NCI-H2107 (cell line): ENCODE results near the gene KRTAP9-6.
"Not testable (repeated sequence)": the region's sequence is repeated elsewhere in the genome, so short reads cannot be mapped to it uniquely, and the experiment has no call there.

ENCODE experiments used
- DNase-seq: peaks from one replicate; lab custom pipeline; 2025; lab: John Stamatoyannopoulos, UW

KRTAP9-6 gene, protein sequence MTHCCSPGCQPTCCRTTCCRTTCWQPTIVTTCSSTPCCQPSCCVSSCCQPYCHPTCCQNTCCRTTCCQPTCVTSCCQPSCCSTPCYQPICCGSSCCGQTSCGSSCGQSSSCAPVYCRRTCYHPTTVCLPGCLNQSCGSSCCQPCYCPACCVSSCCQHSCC

DNA sequence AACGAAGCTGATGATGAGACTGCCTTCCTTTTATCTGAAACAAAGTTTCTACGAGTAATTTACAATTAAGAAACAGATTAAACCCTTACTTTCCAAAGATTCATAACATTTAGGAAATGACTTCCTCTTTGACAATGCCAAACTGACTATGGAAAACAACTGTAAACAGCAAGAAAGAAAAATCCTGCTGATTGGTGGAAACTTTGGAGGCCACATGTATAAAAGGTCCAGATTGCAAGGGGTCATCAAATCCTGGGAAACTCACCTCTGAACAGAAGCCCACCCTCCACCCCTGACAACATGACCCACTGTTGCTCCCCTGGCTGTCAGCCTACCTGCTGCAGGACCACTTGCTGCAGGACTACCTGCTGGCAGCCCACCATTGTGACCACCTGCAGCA lies at the start of gene KRTAP9-6:
Gene KRTAP9-6, plus strand, starts transcription at position 301 of the 400 bp plus-strand sequence. Its CDS starts 0 bp downstream, at position 301.
- DNase-seq: no peak

DNA sequence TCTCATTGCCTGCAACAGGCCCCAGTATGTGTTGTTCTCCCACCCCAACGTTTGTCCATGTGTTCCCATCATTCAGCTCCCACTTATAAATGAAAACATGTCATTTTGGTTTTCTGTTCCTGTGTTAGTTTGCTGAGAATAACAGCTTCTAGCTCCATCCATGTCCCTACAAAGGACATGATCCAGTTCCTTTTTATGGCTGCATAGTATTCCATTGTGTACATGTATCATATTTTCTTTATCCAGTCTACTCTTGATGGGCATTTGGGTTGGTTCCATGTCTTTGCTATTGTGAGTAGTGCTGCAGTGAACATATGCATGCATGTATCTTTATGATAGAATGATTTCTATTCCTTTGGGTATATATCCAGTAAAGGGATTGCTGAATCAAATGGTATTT lies 49.5 kb upstream of the KRTAP9-6 start:
- no peak for DNase-seq

DNA sequence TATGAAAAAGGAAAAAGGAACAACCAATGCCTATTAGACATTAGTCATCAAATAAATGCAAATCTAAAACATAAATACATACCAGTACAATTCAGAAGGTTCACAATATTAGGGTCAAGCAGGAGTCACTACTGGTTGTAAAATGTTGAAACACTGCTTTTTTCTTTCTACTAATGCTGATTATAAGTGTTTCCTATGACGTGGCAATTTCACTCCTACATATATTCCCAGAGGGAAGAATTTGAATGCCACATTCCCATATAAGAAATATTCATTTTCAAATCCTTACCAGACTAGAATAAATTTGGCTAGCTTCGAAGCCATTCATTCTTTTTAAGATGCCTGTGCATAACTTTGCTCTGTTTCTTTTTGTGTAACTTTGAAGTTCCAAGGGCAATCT lies 41.4 kb upstream of the KRTAP9-6 start:
- DNase-seq: no peak

DNA sequence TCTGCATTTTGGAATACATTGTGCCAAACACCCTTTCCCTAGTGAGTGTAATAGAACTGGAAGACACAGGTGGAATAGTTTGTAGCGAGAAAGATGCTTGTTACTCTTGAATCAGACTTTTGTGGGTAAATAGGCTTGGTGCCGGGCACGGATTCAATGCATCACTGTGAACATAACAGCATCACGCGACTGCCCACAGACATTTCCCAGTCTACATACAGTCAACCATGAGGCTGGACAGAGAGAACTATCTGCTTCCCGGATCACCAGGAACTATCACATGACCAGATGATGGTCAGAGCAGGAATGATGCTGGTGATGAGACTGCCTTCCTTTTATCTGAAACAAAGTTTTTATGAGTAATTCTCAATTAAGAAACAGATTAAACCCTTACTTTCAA lies 39.1 kb upstream of the KRTAP9-6 start:
- no peak for DNase-seq

DNA sequence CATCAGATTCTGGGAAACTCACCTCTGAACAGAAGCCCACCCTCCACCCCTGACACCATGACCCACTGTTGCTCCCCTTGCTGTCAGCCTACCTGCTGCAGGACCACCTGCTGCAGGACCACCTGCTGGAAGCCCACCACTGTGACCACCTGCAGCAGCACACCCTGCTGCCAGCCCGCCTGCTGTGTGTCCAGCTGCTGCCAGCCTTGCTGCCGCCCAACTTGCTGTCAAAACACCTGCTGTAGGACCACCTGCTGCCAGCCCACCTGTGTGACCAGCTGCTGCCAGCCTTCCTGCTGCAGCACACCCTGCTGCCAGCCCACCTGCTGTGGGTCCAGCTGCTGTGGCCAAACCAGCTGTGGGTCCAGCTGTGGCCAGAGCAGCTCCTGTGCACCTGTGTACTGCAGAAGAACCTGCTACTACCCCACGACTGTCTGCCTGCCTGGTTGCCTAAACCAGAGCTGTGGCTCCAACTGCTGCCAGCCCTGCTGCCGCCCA lies 38.5 kb upstream of the KRTAP9-6 start, which contains the start of gene KRTAP9-2:
Gene KRTAP9-2, plus strand, starts transcription at position 51 of the 498 bp plus-strand sequence. Its CDS starts 7 bp downstream, at position 58.
- not testable (repeated sequence) for DNase-seq

DNA sequence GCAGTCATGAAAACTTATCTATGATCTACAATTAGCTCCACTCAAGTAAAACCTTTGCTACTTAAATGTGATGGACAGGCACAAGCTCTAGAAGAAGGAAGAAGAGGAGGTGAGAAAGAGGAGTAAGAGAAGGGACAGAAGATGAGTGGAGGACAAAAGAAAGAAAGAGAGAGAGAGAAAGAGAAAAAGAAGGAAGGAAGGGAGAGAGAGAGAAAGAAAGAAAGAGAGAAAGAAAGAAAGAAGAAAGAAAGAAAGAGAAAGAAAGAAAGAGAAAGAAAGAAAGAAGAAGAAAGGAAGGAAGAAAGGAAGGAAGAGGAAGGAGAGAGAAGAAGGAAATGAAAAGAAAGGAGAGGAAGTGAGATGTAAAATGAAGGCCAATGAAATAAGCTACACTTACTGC lies 35.1 kb upstream of the KRTAP9-6 start:
- DNase-seq: no peak

DNA sequence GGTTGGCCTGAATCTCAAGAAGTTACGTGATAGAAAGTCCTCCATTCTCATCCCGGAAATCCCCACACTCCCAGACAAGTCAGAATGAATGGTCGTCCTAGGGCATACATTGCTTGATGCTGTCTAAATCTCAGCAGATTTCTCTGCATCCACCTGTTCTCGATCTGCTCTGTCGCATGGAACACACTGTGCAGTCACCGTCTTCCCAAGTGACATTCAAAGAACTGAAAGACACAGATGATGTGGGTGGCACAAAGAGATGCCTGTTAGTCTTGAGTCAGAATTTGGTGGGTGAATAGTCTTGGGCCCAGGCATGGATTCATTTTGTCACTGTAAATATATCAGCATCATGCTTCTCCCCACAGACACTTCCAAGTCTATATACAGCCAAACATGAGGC lies 33.4 kb upstream of the KRTAP9-6 start:
- DNase-seq: no peak

DNA sequence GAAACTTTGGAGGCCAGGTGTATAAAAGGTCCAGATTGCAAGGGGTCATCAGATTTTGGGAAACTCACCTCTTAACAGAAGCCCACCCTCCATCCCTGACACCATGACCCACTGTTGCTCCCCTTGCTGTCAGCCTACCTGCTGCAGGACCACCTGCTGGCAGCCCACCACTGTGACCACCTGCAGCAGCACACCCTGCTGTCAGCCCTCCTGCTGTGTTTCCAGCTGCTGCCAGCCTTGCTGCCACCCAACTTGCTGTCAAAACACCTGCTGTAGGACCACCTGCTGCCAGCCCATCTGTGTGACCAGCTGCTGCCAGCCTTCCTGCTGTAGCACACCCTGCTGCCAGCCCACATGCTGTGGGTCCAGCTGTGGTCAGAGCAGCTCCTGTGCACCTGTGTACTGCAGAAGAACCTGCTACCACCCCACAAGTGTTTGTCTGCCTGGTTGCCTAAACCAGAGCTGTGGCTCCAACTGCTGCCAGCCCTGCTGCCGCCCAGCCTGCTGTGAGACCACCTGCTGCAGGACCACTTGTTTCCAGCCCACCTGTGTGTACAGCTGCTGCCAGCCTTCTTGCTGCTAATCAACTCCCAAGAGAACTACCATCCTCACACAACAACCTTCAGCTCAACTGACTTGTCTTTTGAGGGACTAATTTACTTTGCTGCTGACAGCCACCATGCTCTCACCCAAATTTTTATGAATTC lies 32.6 kb upstream of the KRTAP9-6 start, which contains the start of gene KRTAP9-3:
Gene KRTAP9-3, plus strand, starts transcription at position 51 of the 707 bp plus-strand sequence. Its CDS starts 53 bp downstream, at position 104.
- DNase-seq: not testable (repeated sequence)

DNA sequence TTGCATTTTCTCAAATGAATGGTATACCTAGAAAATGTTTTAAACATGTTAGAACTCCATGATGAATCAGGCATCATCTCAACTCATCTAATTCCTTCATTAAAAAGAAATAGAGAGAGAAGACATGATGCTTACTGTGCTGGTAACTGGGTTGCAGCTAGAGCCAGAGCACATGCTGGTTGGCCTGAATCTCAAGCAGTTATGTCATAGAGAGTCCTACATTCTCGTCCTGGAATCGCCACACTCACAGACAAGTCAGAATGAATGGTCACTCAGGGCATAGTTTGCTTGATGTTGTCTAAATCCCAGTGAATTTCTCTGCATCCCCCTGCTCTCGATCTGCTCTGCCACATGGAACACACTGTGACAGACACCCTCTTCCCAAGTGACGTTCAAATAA lies 28.1 kb upstream of the KRTAP9-6 start:
- not testable (repeated sequence) for DNase-seq

DNA sequence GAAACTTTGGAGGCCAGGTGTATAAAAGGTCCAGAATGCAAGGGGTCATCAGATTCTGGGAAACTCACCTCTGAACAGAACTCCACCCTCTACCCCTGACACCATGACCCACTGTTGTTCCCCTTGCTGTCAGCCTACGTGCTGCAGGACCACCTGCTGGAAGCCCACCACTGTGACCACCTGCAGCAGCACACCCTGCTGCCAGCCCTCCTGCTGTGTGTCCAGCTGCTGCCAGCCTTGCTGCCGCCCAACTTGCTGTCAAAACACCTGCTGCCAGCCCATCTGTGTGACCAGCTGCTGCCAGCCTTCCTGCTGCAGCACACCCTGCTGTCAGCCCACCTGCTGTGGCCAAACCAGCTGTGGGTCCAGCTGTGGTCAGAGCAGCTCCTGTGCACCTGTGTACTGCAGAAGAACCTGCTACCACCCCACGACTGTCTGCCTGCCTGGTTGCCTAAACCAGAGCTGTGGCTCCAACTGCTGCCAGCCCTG lies 27.2 kb upstream of the KRTAP9-6 start, which contains the start of gene KRTAP9-8:
Gene KRTAP9-8, plus strand, starts transcription at position 51 of the 489 bp plus-strand sequence. Its CDS starts 53 bp downstream, at position 104.
- DNase-seq: not testable (repeated sequence)

DNA sequence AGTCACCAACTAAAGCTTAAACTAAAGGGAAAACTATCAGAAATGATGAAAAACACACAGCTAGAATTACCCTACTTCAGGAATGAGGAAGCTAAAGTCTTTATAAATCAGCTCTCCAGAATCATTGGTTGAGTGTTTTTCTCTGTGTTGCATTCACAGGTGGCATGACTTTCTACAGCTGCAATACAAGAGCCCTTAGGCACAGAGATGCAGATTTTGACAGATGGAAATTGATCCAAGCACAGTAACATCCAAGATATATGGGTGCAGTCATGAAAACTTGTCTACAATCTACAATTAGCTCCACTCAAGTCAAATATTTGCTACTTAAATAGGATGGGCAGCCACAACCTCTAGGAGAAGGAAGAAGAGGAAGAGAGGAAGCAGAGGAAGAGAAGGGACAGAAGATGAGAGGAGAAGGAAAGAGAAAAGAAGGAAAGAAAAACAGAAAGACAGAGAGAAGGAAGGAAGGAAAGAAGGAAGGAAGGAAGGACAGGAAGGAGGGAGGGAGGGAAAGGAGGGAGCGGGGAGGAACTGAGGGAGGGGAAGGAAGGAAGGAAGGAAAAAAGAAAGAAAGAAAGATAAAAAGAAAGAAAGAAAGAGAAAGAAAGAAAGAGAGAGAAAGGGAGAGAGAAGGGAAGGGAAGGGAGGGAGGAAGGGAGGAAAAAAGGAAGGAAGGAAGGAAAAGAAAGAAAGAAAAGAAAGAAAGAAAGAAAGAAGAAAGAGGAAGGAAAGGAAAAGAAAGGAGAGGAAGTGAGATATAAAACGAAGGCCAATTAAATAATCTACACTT lies 18.0 kb upstream of the KRTAP9-6 start:
- not testable (repeated sequence) for DNase-seq

DNA sequence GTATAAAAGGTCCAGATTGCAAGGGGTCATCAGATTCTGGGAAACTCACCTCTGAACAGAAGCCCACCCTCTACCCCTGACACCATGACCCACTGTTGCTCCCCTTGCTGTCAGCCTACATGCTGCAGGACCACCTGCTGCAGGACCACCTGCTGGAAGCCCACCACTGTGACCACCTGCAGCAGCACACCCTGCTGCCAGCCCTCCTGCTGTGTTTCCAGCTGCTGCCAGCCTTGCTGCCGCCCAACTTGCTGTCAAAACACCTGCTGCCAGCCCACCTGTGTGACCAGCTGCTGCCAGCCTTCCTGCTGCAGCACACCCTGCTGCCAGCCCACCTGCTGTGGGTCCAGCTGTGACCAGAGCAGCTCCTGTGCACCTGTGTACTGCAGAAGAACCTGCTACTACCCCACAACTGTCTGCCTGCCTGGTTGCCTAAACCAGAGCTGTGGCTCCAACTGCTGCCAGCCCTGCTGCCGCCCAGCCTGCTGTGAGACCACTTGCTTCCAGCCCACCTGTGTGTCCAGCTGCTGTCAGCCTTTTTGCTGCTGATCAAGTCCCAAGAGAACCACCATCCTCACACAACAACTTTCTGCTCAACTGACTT lies 15.4 kb upstream of the KRTAP9-6 start, which contains the start of gene KRTAP9-4:
Gene KRTAP9-4, plus strand, starts transcription at position 51 of the 604 bp plus-strand sequence. Its CDS starts 34 bp downstream, at position 85.
- not testable (repeated sequence) for DNase-seq

DNA sequence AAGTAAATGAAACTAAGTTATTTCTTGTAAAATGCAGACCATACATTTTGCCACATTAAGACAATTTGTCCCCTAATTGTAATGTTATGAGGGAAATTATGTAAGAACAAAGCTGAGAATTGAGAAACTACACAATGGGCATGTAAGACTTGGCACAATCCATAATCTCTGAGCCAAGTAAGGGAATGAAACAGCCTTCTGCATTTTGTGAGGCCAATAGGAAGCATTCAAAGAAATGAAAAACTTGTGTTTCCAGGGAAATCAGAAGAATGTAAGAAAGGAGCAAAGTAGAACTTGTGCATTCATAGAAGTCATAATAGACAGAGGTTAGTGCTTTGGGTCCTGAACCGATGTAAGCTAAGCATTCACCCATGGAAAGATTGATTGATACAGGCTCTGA lies 13.9 kb upstream of the KRTAP9-6 start:
- no peak for DNase-seq

DNA sequence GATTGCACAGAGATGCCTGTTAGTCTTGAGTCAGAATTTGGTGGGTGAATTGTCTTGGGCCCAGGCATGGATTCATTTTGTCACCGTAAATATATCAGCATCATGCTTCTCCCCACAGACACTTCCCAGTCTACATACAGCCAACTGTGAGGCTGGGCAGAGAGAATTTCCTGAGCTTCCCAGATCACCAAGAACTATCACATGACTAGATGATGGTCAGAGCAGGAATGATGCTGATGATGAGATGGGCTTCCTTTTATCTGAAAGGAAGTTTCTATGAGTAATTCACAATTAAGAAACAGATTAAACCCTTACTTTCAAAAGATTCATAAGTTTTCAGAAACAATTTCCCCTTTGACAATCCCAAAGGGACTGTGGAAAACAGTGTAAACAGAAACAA lies 10.3 kb upstream of the KRTAP9-6 start:
- DNase-seq: no peak

DNA sequence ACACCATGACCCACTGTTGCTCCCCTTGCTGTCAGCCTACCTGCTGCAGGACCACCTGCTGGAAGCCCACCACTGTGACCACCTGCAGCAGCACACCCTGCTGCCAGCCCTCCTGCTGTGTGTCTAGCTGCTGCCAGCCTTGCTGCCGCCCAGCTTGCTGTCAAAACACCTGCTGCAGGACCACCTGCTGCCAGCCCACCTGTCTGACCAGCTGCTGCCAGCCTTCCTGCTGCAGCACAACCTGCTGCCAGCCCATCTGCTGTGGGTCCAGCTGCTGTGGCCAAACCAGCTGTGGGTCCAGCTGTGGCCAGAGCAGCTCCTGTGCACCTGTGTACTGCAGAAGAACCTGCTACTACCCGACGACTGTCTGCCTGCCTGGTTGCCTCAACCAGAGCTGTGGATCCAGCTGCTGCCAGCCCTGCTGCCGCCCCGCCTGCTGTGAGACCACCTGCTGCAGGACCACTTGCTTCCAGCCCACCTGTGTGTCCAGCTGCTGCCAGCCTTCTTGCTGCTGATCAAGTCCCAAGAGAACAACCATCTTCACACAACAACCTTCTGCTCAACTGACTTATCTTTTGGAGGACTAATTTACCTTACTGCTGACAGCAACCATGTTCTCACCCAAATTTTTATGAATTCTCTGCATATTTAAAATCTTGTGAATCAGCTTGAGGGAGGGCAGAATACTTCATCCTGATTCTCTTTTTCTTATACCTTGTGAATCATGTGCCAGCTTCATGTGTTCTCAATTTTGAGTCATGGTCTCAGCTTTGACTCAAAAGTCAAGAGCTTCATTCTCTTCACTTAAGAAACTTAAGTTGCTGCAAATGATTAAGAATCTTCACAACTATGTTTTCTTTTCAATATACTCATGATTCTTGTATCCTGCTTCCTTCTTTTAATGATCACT lies 9.5 kb upstream of the KRTAP9-6 start, which contains the start of gene KRTAP9-9:
Gene KRTAP9-9, plus strand, starts transcription at position 4 of the 910 bp plus-strand sequence.
- DNase-seq: not testable (repeated sequence)

DNA sequence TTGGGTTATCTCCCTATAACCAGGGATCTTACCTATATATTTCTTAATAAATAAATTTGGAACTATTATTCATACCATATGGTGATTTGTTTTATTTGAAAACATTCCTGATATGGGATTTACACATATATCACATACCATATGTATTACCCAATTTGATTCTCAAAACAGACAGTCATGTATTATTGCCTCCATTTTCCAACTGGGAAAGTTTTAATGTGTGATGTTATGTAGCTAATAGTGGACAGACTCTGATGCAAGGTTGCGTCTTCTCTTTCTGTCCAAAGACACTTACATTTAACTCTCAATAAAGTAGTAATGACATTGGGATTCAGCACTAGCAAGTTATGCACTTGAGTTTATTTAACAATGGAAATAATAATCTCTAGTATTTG lies 8.9 kb upstream of the KRTAP9-6 start:
- no peak for DNase-seq

DNA sequence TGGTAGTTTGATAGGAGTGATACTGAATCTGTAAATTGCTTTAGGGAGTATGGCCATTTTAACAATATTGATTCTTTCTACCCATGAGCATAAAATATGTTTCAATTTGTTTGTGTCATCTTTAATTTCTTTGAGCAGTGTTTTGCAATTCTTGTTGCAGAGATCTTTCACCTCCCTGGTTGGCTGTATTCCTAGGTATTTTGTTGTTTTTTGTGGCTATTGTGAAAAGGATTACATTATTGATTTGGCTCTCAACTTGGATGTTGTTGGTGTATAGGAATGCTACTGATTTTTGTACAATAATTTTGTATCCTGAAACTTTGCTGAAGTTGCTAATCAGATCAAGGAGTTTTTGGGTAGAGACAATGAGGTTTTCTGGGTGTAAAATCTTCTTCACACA lies 6.8 kb upstream of the KRTAP9-6 start:
- DNase-seq: no peak

DNA sequence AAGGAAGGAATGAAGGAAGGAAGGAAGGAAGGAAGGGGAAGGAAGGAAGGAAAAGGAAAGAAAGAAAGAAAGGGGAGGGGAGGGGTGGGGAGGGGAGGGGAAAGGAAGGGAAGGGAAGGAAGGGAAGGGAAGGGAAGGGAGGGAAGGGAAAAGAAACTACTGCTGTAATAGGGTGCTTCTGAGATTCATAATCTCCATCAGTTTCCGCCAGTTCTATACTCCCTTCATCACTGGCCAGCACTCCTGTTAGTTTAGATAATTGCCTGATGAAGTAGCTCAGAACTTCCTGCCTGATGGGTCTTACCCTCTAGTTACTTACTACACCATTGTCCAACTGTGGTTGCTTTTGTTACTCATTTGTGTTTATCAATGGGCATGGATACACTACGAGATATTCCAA lies 2.0 kb upstream of the KRTAP9-6 start:
- no peak for DNase-seq

DNA sequence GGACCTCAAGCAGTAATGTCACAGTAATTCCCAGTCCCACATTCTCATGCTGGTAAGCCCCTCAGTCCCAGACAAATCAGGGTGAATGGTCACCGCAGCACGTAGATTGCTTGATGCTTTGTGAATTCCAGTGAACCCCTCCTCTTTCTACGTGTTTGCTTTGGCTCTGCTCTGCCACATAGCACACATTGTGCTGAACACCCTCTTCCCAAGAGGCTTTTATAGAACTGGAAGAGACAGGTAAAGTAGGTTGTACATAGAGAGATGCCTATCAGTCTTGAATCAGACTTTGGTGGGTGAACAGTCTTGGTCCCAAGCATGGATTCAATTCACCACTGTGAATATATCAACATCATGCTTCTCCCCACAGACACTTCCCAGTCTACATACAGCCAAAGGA lies 579 bp upstream of the KRTAP9-6 start:
- DNase-seq: no peak

DNA sequence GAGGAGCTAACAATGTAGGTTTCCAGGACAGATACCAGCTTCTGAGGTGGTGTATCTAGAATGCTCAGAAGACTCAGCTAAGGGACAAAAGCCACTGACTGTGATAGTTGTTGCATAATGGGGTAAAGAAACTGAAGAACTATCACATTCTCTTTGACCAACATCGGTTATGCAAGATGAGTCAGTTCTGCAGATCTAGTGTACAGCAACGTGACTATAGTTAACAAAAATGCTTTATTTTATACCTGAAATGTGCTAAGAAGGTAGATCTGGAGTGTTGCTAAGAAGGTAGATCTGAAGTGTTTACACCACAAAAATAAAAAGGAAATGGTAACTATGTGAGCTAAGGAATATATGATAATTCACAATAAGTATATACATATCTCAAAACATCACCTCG lies 2.5 kb downstream of the KRTAP9-6 start:
- DNase-seq: no peak
